T-helper 2 cell treated with Interferon-gamma antibody and Interleukin-4, amounts not matched to agents 5 μg/mL and 100 μg/mL, for 36 hours (primary cell): Measurements from ENCODE around the gene RAE1.
A peak's percentile ranks its signal among the peaks of the same experiment; 100 is the strongest.

Experiments used
- DNase-seq: peaks from one replicate; pipeline ENCODE4 v3.0.0; 2021; ENCODE audit warnings: low spot score
- H3K27ac Mint-ChIP-seq: one replicate; pipeline ENCODE4 v1.8.0; 2021; ENCODE audit warnings: mild to moderate bottlenecking, mixed read lengths
- H3K27me3 Mint-ChIP-seq: one replicate; pipeline ENCODE4 v1.8.0; 2021; ENCODE audit warnings: low read depth, mixed read lengths
- H3K36me3 Mint-ChIP-seq: one replicate; pipeline ENCODE4 v1.8.0; 2021; ENCODE audit warnings: low read depth, mixed read lengths
- H3K4me1 Mint-ChIP-seq: one replicate; pipeline ENCODE4 v1.8.0; 2021; ENCODE audit warnings: low read depth, mixed read lengths
- H3K4me3 Mint-ChIP-seq: one replicate; pipeline ENCODE4 v1.8.0; 2022; ENCODE audit warnings: mild to moderate bottlenecking, moderate library complexity, mixed read lengths
- H3K9me3 Mint-ChIP-seq: one replicate; pipeline ENCODE4 v1.8.0; 2021; ENCODE audit warnings: mixed read lengths

Gene RAE1

GRCh38 chr20:57382516-57382915, 31.5 kb downstream of the RAE1 start:
- Mint-ChIP-seq H3K27me3 (no peaks in the 10 kb centered on the region), H3K27ac (peak overlapping the region; percentile 70), H3K4me1 (peaks cover 37% of the 10 kb centered on the region), H3K36me3 (peaks cover 32% of the 10 kb centered on the region), H3K4me3 (no peak overlapping the region), H3K9me3 (no peaks in the 10 kb centered on the region)
- no peak for DNase-seq

GRCh38 chr20:57383447-57384347, 32.6 kb downstream of the RAE1 start:
- DNase-seq: no peak
- Mint-ChIP-seq H3K27me3 (no peaks in the 10 kb centered on the region), H3K9me3 (no peaks in the 10 kb centered on the region), H3K27ac (no peak overlapping the region), H3K4me1 (peaks cover 27% of the 10 kb centered on the region), H3K4me3 (no peak overlapping the region), H3K36me3 (peaks cover 24% of the 10 kb centered on the region)

- H3K4me3 Mint-ChIP-seq: no peak overlapping the region
- H3K4me1 Mint-ChIP-seq: peaks cover 21% of the 10 kb centered on the region
- no peak overlapping the region for H3K27ac Mint-ChIP-seq
- H3K36me3 Mint-ChIP-seq: peaks cover 19% of the 10 kb centered on the region
- DNase-seq: no peak
- no peaks in the 10 kb centered on the region for H3K9me3 Mint-ChIP-seq
- H3K27me3 Mint-ChIP-seq: no peaks in the 10 kb centered on the region
Observed at GRCh38 chr20:57384486-57384885, 33.4 kb downstream of the RAE1 start.

GRCh38 chr20:57384953-57385761, 34.1 kb downstream of the RAE1 start:
- no peaks in the 10 kb centered on the region for H3K9me3 Mint-ChIP-seq
- H3K27ac Mint-ChIP-seq: no peak overlapping the region
- H3K4me1 Mint-ChIP-seq: peaks cover 18% of the 10 kb centered on the region
- H3K36me3 Mint-ChIP-seq: peaks cover 15% of the 10 kb centered on the region
- H3K4me3 Mint-ChIP-seq: no peak overlapping the region
- no peaks in the 10 kb centered on the region for H3K27me3 Mint-ChIP-seq
- DNase-seq: no peak

- DNase-seq: no peak
- Mint-ChIP-seq H3K27me3 (no peaks in the 10 kb centered on the region), H3K27ac (no peak overlapping the region), H3K4me1 (peaks cover 19% of the 10 kb centered on the region), H3K4me3 (no peak overlapping the region), H3K9me3 (no peaks in the 10 kb centered on the region), H3K36me3 (peaks cover 13% of the 10 kb centered on the region)
Observed at GRCh38 chr20:57385940-57386339, 34.9 kb downstream of the RAE1 start.

GRCh38 chr20:57386762-57387161, 35.7 kb downstream of the RAE1 start:
- H3K36me3 Mint-ChIP-seq: peaks cover 9% of the 10 kb centered on the region
- H3K27ac Mint-ChIP-seq: no peak overlapping the region
- no peaks in the 10 kb centered on the region for H3K9me3 Mint-ChIP-seq
- H3K4me1 Mint-ChIP-seq: peaks cover 17% of the 10 kb centered on the region
- H3K27me3 Mint-ChIP-seq: no peaks in the 10 kb centered on the region
- no peak overlapping the region for H3K4me3 Mint-ChIP-seq
- no peak for DNase-seq

GRCh38 chr20:57387463-57387862, 36.4 kb downstream of the RAE1 start:
- Mint-ChIP-seq H3K9me3 (no peaks in the 10 kb centered on the region), H3K4me3 (no peak overlapping the region), H3K4me1 (peaks cover 14% of the 10 kb centered on the region), H3K27me3 (no peaks in the 10 kb centered on the region), H3K36me3 (peaks cover 12% of the 10 kb centered on the region), H3K27ac (no peak overlapping the region)
- DNase-seq: no peak

- Mint-ChIP-seq H3K9me3 (no peaks in the 10 kb centered on the region), H3K36me3 (peaks cover 16% of the 10 kb centered on the region), H3K4me1 (peaks cover 12% of the 10 kb centered on the region), H3K27ac (no peak overlapping the region), H3K27me3 (no peaks in the 10 kb centered on the region), H3K4me3 (no peak overlapping the region)
- DNase-seq: no peak
Observed at GRCh38 chr20:57387945-57388371, 36.9 kb downstream of the RAE1 start.

- Mint-ChIP-seq H3K4me3 (peak overlapping the region; percentile 84), H3K27me3 (no peaks in the 10 kb centered on the region), H3K9me3 (no peaks in the 10 kb centered on the region), H3K4me1 (peaks cover 23% of the 10 kb centered on the region), H3K36me3 (peaks cover 26% of the 10 kb centered on the region), H3K27ac (peak overlapping the region; percentile 92)
- peak; percentile 75 for DNase-seq
Observed at GRCh38 chr20:57388953-57389694, 38.1 kb downstream of the RAE1 start.

GRCh38 chr20:57389695-57390603, 38.9 kb downstream of the RAE1 start:
- Mint-ChIP-seq H3K4me1 (peaks cover 28% of the 10 kb centered on the region), H3K4me3 (peak overlapping the region; percentile 84), H3K27me3 (no peaks in the 10 kb centered on the region), H3K36me3 (peaks cover 32% of the 10 kb centered on the region), H3K27ac (peak overlapping the region; percentile 92), H3K9me3 (no peaks in the 10 kb centered on the region)
- DNase-seq: peak; percentile 68

- Mint-ChIP-seq H3K27ac (peak within 1 kb of the TSS; percentile 95), H3K9me3 (no peaks in the 10 kb centered on the region), H3K4me3 (peak within 1 kb of the TSS; percentile 89), H3K27me3 (no peaks in the 10 kb centered on the region), H3K36me3 (peaks cover 36% of the 10 kb centered on the region), H3K4me1 (peaks cover 33% of the 10 kb centered on the region)
- DNase-seq: peak; percentile 77
Observed at GRCh38 chr20:57390604-57391438, 39.8 kb downstream of the RAE1 start, which contains the start of gene RBM38. RBM38 (plus strand) TSS chr20:57391396; CDS start chr20:57391582, 186 bp downstream.
